GM19239 (cell line): ENCODE measurements around the gene RNF5.
"Not testable (repeated sequence)": the region's sequence is repeated elsewhere in the genome, so short reads cannot be mapped to it uniquely, and the experiment has no call there.

Source experiments
- DNase-seq: peaks from one replicate; pipeline ENCODE4 v3.0.0; 2011; ENCODE audit warnings: low spot score; ENCODE audit not compliant: insufficient read length
- FAIRE-seq: peaks from 2 replicates; lab custom pipeline; 2011; peaks lifted over from hg19 to GRCh38; lab: Jason Lieb, UNC

Gene RNF5

GRCh38 chr6:32187725-32188380 lies 9.6 kb downstream of the RNF5 start:
- not testable (repeated sequence) for FAIRE-seq, DNase-seq

GRCh38 chr6:32188381-32189068 lies 10.3 kb downstream of the RNF5 start:
- DNase-seq (no peak), FAIRE-seq (no peak)

GRCh38 chr6:32189069-32189741 lies 11.0 kb downstream of the RNF5 start:
- FAIRE-seq (peak; percentile 28), DNase-seq (no peak)

- DNase-seq = no peak
- no peak for FAIRE-seq
Observed at GRCh38 chr6:32189742-32190053, 11.5 kb downstream of the RNF5 start.

- DNase-seq (peak; percentile 64), FAIRE-seq (peak; percentile 80)
Observed at GRCh38 chr6:32190054-32190851, 12.0 kb downstream of the RNF5 start, which contains the start of gene PBX2. Gene PBX2 (minus strand): TSS chr6:32190202. CDS start chr6:32189915, 287 bp downstream.

- FAIRE-seq (no peak), DNase-seq (no peak)
Observed at GRCh38 chr6:32190911-32191677, 12.9 kb downstream of the RNF5 start.

- FAIRE-seq = peak; percentile 11
Observed at GRCh38 chr6:32191696-32192607, 13.7 kb downstream of the RNF5 start.

GRCh38 chr6:32192608-32193039 lies 14.4 kb downstream of the RNF5 start, which contains the start of gene GPSM3:
Gene GPSM3 (minus strand): TSS chr6:32192643. CDS start chr6:32192513, 130 bp downstream.
- no peak for DNase-seq
- peak; percentile 97 for FAIRE-seq

More at GRCh38 chr6:32191696-32192607, 13.7 kb downstream of the RNF5 start:
- no peak for DNase-seq

- FAIRE-seq, DNase-seq: not testable (repeated sequence)
Observed at GRCh38 chr6:32193096-32193495, 14.9 kb downstream of the RNF5 start.

- DNase-seq (no peak), FAIRE-seq (no peak)
Observed at GRCh38 chr6:32194388-32194787, 16.2 kb downstream of the RNF5 start.

- FAIRE-seq (peak; percentile 68), DNase-seq (no peak)
Observed at GRCh38 chr6:32194825-32195651, 16.8 kb downstream of the RNF5 start.

- FAIRE-seq (peak; percentile 93), DNase-seq (peak; percentile 81)
Observed at GRCh38 chr6:32195652-32195901, 17.4 kb downstream of the RNF5 start.

- DNase-seq (peak; percentile 56), FAIRE-seq (peak; percentile 83)
Observed at GRCh38 chr6:32195902-32196681, 17.9 kb downstream of the RNF5 start.

- no peak for DNase-seq
- FAIRE-seq = no peak
Observed at GRCh38 chr6:32196682-32197616, 18.7 kb downstream of the RNF5 start.

- DNase-seq = no peak
- FAIRE-seq = no peak
Observed at GRCh38 chr6:32198345-32198696, 20.1 kb downstream of the RNF5 start.

GRCh38 chr6:32198866-32199265 lies 20.7 kb downstream of the RNF5 start:
- DNase-seq (no peak), FAIRE-seq (no peak)
